ENCODE results near the gene ATG16L1. TPM values are rescaled to one million over a fixed set of nuclear protein-coding genes. Genes with fewer than 3 reads are reported as not detected.

The ATG16L1 gene
- total and polyA plus RNA-seq, 2 donors (not counting 1 experiment from before 2014, with no cell fraction given): 23.7 to 33.7 TPM

- no peak for DNase-seq (ENCODE audit: low read depth in 2 of 2)
- Histone ChIP-seq H3K27me3 (ENCODE audit: control insufficient read depth, insufficient read depth, low read length) (no peaks in the 10 kb centered on the region), H3K9me3 (ENCODE audit: control insufficient read depth, insufficient read depth, low read depth, low read length) (no peaks in the 10 kb centered on the region), H3K79me2 (ENCODE audit: control insufficient read depth, insufficient read depth, low read length) (no peaks in the 10 kb centered on the region), H3K27ac (ENCODE audit: insufficient read depth, low read length) (no peak overlapping the region), H3K4me2 (ENCODE audit: extremely low read depth, insufficient read depth, low read length) (no peak overlapping the region), H4K20me1 (ENCODE audit: control insufficient read depth, extremely low read depth, insufficient read depth, low read length) (no peaks in the 10 kb centered on the region), H3K36me3 (ENCODE audit: control insufficient read depth, insufficient read depth, low read length) (peaks cover 11% of the 10 kb centered on the region), H2AFZ (ENCODE audit: low read length) (no peak overlapping the region), H3K9ac (ENCODE audit: insufficient read depth, low read length) (no peak overlapping the region), H3K4me3 (replicated peaks in 1 of 4; ENCODE audit: control extremely low read depth in 1 of 4, insufficient read depth in 1 of 4, low read depth in 3 of 4, low read length in 4 of 4) (no peak overlapping the region), H3K4me1 (ENCODE audit: control insufficient read depth, extremely low read depth, insufficient read depth, low read length) (no peaks in the 10 kb centered on the region)
- TF ChIP-seq EZH2 (IDR thresholded peaks at IDR 0.05; ENCODE audit: low read length, missing control alignments) (no peak), CTCF (conservative IDR thresholded peaks at IDR 0.05 in 1 of 2, IDR thresholded peaks at IDR 0.05 in 1 of 2; ENCODE audit: low read depth in 1 of 2, low read length in 2 of 2) (no peak)
Observed at GRCh38 chr2:233275223-233275622, 23.8 kb downstream of the ATG16L1 start.

- Histone ChIP-seq H4K20me1 (ENCODE audit: control insufficient read depth, extremely low read depth, insufficient read depth, low read length) (no peaks in the 10 kb centered on the region), H2AFZ (ENCODE audit: low read length) (no peak overlapping the region), H3K4me3 (replicated peaks in 1 of 4; ENCODE audit: control extremely low read depth in 1 of 4, insufficient read depth in 1 of 4, low read depth in 3 of 4, low read length in 4 of 4) (no peak overlapping the region), H3K9me3 (ENCODE audit: control insufficient read depth, insufficient read depth, low read depth, low read length) (no peaks in the 10 kb centered on the region), H3K4me1 (ENCODE audit: control insufficient read depth, extremely low read depth, insufficient read depth, low read length) (no peaks in the 10 kb centered on the region), H3K79me2 (ENCODE audit: control insufficient read depth, insufficient read depth, low read length) (no peaks in the 10 kb centered on the region), H3K4me2 (ENCODE audit: extremely low read depth, insufficient read depth, low read length) (no peak overlapping the region), H3K27me3 (ENCODE audit: control insufficient read depth, insufficient read depth, low read length) (no peaks in the 10 kb centered on the region), H3K9ac (ENCODE audit: insufficient read depth, low read length) (no peak overlapping the region), H3K27ac (ENCODE audit: insufficient read depth, low read length) (no peak overlapping the region), H3K36me3 (ENCODE audit: control insufficient read depth, insufficient read depth, low read length) (peaks cover 17% of the 10 kb centered on the region)
- DNase-seq (ENCODE audit: low read depth in 2 of 2): no peak
- TF ChIP-seq EZH2 (IDR thresholded peaks at IDR 0.05; ENCODE audit: low read length, missing control alignments) (no peak), CTCF (conservative IDR thresholded peaks at IDR 0.05 in 1 of 2, IDR thresholded peaks at IDR 0.05 in 1 of 2; ENCODE audit: low read depth in 1 of 2, low read length in 2 of 2) (no peak)
Observed at GRCh38 chr2:233278921-233279320, 27.4 kb downstream of the ATG16L1 start.

- TF ChIP-seq CTCF (conservative IDR thresholded peaks at IDR 0.05 in 1 of 2, IDR thresholded peaks at IDR 0.05 in 1 of 2; ENCODE audit: low read depth in 1 of 2, low read length in 2 of 2) (no peak), EZH2 (IDR thresholded peaks at IDR 0.05; ENCODE audit: low read length, missing control alignments) (no peak)
- Histone ChIP-seq H4K20me1 (ENCODE audit: control insufficient read depth, extremely low read depth, insufficient read depth, low read length) (no peaks in the 10 kb centered on the region), H3K79me2 (ENCODE audit: control insufficient read depth, insufficient read depth, low read length) (no peaks in the 10 kb centered on the region), H3K4me2 (ENCODE audit: extremely low read depth, insufficient read depth, low read length) (no peak overlapping the region), H3K36me3 (ENCODE audit: control insufficient read depth, insufficient read depth, low read length) (peaks cover 13% of the 10 kb centered on the region), H3K9me3 (ENCODE audit: control insufficient read depth, insufficient read depth, low read depth, low read length) (no peaks in the 10 kb centered on the region), H3K27me3 (ENCODE audit: control insufficient read depth, insufficient read depth, low read length) (no peaks in the 10 kb centered on the region), H3K4me1 (ENCODE audit: control insufficient read depth, extremely low read depth, insufficient read depth, low read length) (no peaks in the 10 kb centered on the region), H3K4me3 (replicated peaks in 1 of 4; ENCODE audit: control extremely low read depth in 1 of 4, insufficient read depth in 1 of 4, low read depth in 3 of 4, low read length in 4 of 4) (no peak overlapping the region), H2AFZ (ENCODE audit: low read length) (no peak overlapping the region), H3K27ac (ENCODE audit: insufficient read depth, low read length) (no peak overlapping the region), H3K9ac (ENCODE audit: insufficient read depth, low read length) (no peak overlapping the region)
- DNase-seq (ENCODE audit: low read depth in 2 of 2): peak in 1 of 2 donors; percentile 11
Observed at GRCh38 chr2:233280114-233280693, 28.7 kb downstream of the ATG16L1 start.

All from fibroblast of lung (primary cell).